HG03442 (cell line): ENCODE results near the gene ASGR1.

Source experiments
- ATAC-seq: cut with Tn5 transposase; IDR thresholded peaks from one replicate; pipeline ENCODE4 v1.9.1; 2021; ENCODE audit warnings: mild to moderate bottlenecking, moderate library complexity; ENCODE audit not compliant: unreplicated experiment

ASGR1 gene

GRCh38 chr17:7124923-7125322, 54.2 kb downstream of the ASGR1 start:
- ATAC-seq = no peak

GRCh38 chr17:7123844-7124243, 55.3 kb downstream of the ASGR1 start:
- no peak for ATAC-seq
